Mucosa of gallbladder (tissue), 1 donor: Measurements from ENCODE around the gene VEPH1. TPM values are rescaled to one million over a fixed set of nuclear protein-coding genes. Genes with fewer than 3 reads are reported as not detected.
"Not testable (repeated sequence)": the region's sequence is repeated elsewhere in the genome, so short reads cannot be mapped to it uniquely, and the experiment has no call there.

Experiments used
- DNase-seq: peaks from one replicate; pipeline ENCODE4 v3.0.0-alpha.2; 2020; ENCODE audit warnings: low spot score
- total RNA-seq: library from RNA; stranded (reverse); gene quantifications from one replicate; pipeline ENCODE4 v1.2.1, GENCODE V29; 2021
- donor health status: DM: no; HTN: no; CAD: no.

Gene VEPH1
- total RNA-seq, 1 donor from 2014 or later: 3.1 TPM

GRCh38 chr3:157350651-157351050, 152.6 kb downstream of the VEPH1 start:
- DNase-seq: not testable (repeated sequence)

GRCh38 chr3:157348304-157349075, 154.7 kb downstream of the VEPH1 start:
- not testable (repeated sequence) for DNase-seq

GRCh38 chr3:157347577-157348303, 155.5 kb downstream of the VEPH1 start:
- DNase-seq: no peak

- DNase-seq: no peak
Observed at GRCh38 chr3:157336252-157337009, 166.8 kb downstream of the VEPH1 start.

- no peak for DNase-seq
Observed at GRCh38 chr3:157335233-157336076, 167.8 kb downstream of the VEPH1 start.

- DNase-seq: no peak
Observed at GRCh38 chr3:157333551-157333991, 169.6 kb downstream of the VEPH1 start.

- no peak for DNase-seq
Observed at GRCh38 chr3:157330206-157330605, 173.0 kb downstream of the VEPH1 start.

- no peak for DNase-seq
Observed at GRCh38 chr3:157329551-157329950, 173.7 kb downstream of the VEPH1 start.

GRCh38 chr3:157327837-157328236, 175.4 kb downstream of the VEPH1 start:
- no peak for DNase-seq

GRCh38 chr3:157327018-157327417, 176.2 kb downstream of the VEPH1 start:
- DNase-seq: no peak

- not testable (repeated sequence) for DNase-seq
Observed at GRCh38 chr3:157324869-157325268, 178.3 kb downstream of the VEPH1 start.

GRCh38 chr3:157323360-157323759, 179.9 kb downstream of the VEPH1 start:
- DNase-seq: no peak

- DNase-seq: no peak
Observed at GRCh38 chr3:157319672-157320071, 183.5 kb downstream of the VEPH1 start.

GRCh38 chr3:157318639-157319288, 184.5 kb downstream of the VEPH1 start:
- no peak for DNase-seq

GRCh38 chr3:157317895-157318294, 185.3 kb downstream of the VEPH1 start:
- no peak for DNase-seq

- no peak for DNase-seq
Observed at GRCh38 chr3:157313186-157313585, 190.0 kb downstream of the VEPH1 start.

GRCh38 chr3:157312376-157312745, 190.9 kb downstream of the VEPH1 start:
- no peak for DNase-seq

GRCh38 chr3:157311633-157312375, 191.4 kb downstream of the VEPH1 start:
- DNase-seq: no peak

- no peak for DNase-seq
Observed at GRCh38 chr3:157310329-157311052, 192.7 kb downstream of the VEPH1 start.
